AG10803 (cell line): Measurements from ENCODE around the gene GRM6.

ENCODE experiments used
- DNase-seq: peaks from one replicate; pipeline ENCODE4 v3.0.0; 2010; ENCODE audit warnings: low read depth
- H3K4me3 ChIP-seq: 2 replicates; pipeline ENCODE4 v1.5.1; 2011; ENCODE audit warnings: mild to moderate bottlenecking, low read length, control low read depth
- CTCF ChIP-seq: conservative IDR thresholded peaks from 2 replicates; pipeline ENCODE4 v1.5.1; 2011; ENCODE audit warnings: mild to moderate bottlenecking, low read length, control low read depth, inconsistent platforms

GRM6 gene

GRCh38 chr5:178994580-178995340 is at the start of gene GRM6:
GRM6 (minus strand) TSS chr5:178995320; CDS start chr5:178994944, 376 bp downstream.
- TF ChIP-seq CTCF, result no peak
- H3K4me3 ChIP-seq, result no peak within 1 kb of the TSS
- DNase-seq, result no peak

DNA sequence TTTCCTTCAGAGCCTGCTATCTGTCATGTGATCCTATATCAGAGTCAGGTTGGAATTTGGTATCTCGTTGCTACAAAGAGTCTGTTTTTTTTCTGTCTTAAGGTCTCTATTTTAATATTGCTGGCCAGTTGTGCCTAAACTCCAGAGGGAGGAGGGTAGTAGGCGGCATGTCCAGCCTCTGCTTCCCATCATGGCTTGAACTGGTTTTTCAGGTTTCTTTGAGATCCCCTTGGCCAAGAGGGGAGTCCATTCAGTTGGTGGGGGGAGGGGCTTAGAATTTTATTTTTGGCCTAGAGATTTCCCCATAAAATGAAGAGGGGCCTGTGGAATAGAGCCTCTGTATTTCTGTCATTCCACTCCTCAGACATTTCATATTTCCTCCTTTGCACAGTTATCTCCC is 49.6 kb upstream of the GRM6 start:
- H3K4me3 ChIP-seq, result no peak overlapping the region
- no peak for TF ChIP-seq CTCF
- no peak for DNase-seq

DNA sequence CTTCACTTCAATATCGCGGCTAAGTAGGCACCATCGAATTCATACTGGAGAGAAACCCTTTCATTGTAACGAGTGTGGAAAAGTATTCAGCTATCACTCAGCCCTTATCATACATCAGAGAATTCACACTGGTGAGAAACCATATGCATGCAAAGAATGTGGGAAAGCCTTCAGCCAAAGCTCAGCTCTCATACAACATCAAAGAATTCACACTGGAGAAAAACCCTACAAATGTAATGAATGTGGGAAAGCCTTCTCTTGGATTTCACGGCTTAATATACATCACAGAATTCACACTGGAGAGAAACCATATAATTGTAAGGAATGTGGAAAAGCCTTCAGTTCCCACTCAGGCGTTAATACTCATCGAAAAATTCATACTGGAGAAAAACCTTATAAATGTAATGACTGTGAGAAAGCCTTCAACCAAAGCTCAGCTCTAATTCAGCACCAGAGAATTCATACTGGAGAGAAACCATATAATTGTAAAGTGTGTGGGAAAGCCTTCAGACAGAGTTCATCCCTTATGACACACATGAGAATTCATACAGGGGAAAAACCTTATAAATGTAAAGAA is 38.0 kb upstream of the GRM6 start:
- DNase-seq, result no peak
- no peak overlapping the region for H3K4me3 ChIP-seq
- TF ChIP-seq CTCF, result no peak

- no peak for TF ChIP-seq CTCF
- H3K4me3 ChIP-seq, result peak within 1 kb of the TSS; percentile 64
- DNase-seq, result peak; percentile 94
These were observed 28.5 kb upstream of the GRM6 start, which contains the start of gene ZNF879 for GRCh38 chr5:179023528-179024189. ZNF879 (plus strand) TSS chr5:179023804; CDS start chr5:179025005, 1,201 bp downstream.

DNA sequence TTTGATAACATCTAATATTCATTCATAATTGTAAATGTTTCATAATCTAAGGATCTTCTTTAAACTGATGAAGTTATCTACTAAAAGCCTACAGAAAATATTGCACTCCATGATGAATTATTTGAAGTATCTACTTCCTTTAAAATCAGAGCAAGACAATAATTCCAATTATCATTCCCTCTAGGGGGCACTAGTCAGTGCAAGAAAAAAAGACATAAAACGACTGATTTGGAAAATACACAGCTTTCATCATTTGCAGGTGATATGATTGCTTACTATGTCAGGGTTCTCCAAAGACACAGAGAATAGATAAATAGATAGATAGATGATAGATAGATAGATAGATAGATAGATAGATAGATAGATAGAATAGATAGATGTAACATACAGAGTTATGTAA is 13.5 kb upstream of the GRM6 start:
- no peak for DNase-seq
- TF ChIP-seq CTCF, result no peak
- H3K4me3 ChIP-seq, result no peak overlapping the region

DNA sequence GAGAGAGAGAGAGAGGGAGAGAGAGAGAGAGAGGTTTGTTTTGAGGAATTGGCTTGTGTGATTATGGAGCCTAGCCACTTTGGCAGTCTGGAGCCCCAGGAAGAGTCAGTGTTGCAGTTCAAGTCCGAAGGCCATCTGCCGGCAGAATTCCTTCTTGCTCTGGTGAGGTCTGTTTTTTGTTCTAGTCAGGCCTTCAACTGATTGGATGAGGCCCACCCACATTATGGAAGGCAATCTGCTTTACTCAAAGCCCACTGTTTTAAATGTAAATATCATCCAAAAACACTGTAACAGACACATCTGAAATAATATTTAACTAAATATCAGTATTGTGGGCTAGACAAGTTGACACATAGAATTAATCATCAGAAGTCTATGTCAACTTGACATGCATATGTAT is 11.4 kb upstream of the GRM6 start:
- DNase-seq, result no peak
- no peak overlapping the region for H3K4me3 ChIP-seq
- TF ChIP-seq CTCF, result no peak
